CD1c-positive myeloid dendritic cell (primary cell): ENCODE data around the gene RANBP17.
A peak's percentile ranks its signal among the peaks of the same experiment; 100 is the strongest.
"Not testable (repeated sequence)": the region's sequence is repeated elsewhere in the genome, so short reads cannot be mapped to it uniquely, and the experiment has no call there.

ENCODE experiments used
- DNase-seq: peaks from one replicate; pipeline ENCODE4 v3.0.0-alpha.2; 2016; ENCODE audit errors: extremely low spot score

Gene RANBP17

GRCh38 chr5:170941788-170942187 lies 80.0 kb downstream of the RANBP17 start:
- DNase-seq = no peak

DNA sequence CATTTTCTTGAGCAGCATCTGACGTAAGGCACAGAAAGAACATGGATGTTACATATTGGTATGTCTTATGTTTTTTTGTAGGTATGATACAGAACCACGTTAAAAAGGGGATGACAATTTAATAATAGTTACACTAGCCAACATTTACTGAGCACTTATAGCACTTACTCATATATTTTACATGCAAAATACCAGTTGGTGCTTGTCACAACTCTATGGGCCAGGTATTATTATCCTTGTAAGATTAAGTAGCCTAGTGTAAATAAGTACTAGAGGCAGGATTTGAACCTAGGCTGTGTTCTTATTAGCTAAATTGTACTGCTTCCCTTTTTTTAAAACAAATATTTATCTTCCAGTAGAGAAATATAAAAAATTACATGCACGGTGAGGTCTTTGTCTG lies 83.5 kb downstream of the RANBP17 start:
- DNase-seq = no peak

DNA sequence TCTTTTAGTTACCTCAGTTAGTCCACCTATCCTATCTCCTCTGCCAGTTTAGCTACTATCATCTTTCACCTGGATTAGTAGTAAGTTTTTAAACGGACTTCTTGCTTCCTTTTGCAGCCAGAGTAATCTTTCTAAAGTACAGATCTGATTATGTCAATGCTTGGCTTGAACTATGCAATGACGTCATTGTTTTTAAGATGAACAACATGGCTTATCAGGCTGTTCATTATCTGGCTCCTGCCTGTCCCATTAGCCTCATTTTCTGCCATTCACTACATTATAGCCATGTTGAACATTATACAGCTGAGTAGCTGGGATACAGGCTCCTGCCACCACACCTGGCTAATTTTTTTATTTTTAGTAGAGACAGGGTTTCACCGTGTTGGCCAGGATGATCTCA lies 98.7 kb downstream of the RANBP17 start:
- DNase-seq = no peak

- no peak for DNase-seq
Measured at GRCh38 chr5:170963521-170963920, 101.7 kb downstream of the RANBP17 start.

- DNase-seq = no peak
Measured at GRCh38 chr5:170974461-170974860, 112.6 kb downstream of the RANBP17 start.

DNA sequence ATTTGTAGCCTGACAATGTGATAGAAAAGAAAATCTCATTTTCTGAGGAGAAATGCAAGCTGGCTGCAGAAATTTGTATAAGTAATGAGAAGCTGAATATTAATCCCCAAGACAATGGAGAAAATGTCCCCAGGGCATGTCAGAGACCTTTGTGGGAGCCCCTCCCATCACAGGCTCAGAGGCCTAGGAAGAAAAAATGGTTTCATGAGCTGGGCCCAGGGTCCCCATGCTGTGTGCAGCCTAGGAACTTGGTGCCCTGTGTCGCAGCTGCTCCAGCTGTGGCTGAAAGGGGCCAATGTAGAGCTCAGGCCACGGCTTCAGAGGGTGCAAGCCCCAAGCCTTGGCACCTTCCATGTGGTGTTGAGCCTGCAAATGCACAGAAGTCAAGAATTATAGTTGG lies 118.4 kb downstream of the RANBP17 start:
- DNase-seq = not testable (repeated sequence)

- DNase-seq = no peak
Measured at GRCh38 chr5:170985486-170985885, 123.7 kb downstream of the RANBP17 start.

GRCh38 chr5:170986598-170986997 lies 124.8 kb downstream of the RANBP17 start:
- no peak for DNase-seq

DNA sequence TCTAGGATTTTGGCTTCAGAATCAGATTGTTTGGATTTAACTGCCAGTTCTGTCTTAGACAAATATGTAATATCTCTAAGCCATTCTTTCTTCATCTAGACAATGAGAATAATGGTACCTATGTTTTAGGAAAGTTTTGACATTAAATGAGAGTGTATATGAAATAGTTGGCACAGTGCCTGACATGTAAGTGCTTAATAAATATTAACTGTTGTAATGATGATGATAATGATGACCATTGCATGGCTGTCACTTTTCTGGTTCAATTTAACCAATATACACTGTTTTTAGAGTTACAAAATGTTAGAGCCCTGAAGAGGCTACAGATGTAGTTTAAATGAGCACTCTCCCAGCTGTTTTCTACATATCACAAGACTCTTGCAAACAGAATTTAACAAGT lies 131.7 kb downstream of the RANBP17 start:
- DNase-seq = no peak

DNA sequence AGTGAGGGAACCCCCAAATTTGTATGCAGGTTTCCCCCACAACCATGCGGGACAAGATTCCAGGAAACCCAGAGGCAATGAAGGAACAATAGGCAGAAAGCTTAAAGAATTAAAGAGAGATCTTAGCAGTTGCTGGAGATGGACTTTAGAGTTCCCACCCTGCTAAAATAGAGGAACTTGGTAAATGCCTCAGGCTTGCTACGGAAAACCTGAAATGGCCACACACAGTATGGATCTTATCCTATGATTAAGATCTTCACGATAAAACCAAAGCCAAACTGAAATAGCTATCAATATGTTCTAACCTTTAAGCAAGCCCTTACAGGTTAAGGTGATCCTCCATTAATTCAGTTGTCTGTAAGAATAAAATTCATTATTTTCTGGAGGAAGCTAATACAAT lies 148.3 kb downstream of the RANBP17 start:
- no peak for DNase-seq

DNA sequence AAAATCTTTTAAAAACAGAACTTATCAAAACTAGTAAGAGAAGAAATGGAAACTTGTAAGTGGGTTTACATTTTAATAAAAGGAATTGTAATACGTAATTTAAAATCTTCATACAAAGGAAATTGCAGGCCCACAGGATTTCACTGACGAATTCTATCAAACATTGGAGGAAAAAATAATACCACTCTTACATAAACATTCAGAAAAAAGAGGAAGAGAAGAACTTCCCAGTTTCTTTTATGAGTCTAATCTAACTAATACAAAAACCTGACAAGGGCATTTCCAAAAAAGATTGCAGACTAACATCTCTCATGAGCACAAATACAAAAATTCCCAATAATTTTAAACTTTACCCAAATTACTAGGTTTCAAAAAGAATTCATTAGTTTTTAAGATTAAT lies 149.0 kb downstream of the RANBP17 start:
- peak; percentile 32 for DNase-seq

DNA sequence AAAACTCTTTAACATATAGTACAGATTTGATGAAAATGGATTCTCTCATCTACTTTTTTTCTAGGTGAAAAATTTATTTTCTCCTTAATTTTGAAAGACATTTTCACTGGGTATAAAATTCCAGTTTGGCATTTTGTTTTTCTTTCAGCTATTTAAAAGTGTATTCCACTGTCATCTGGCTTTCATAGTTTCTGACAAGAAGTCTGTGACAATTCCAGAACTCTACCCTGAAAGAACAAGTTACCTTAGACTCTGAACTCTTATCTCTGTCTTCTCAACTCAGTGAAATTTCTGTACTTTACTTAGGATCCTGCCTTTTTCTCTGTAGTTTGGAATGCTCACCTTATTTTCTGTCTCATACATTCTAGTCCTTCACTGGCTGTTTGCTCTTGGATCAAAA lies 161.7 kb downstream of the RANBP17 start:
- no peak for DNase-seq

DNA sequence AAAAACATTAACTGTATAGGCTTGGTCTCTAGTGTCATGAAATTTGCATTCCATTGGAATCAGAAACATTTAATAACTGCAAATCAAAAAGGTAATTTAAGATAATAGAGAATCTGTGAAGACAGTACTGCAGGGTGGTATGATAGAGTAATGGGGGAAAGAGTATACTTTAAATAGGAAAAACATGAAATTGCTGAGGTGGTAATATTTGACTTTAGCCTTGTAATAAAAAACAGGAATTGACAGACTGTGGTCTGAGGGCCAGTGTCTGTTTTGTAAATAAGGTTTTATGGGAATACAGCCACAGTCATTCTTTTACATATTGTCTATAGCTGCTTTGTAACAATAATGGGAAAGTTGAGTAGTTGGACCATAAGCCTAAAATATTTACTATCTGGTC lies 162.3 kb downstream of the RANBP17 start:
- no peak for DNase-seq

GRCh38 chr5:171029401-171029800 lies 167.6 kb downstream of the RANBP17 start:
- no peak for DNase-seq

DNA sequence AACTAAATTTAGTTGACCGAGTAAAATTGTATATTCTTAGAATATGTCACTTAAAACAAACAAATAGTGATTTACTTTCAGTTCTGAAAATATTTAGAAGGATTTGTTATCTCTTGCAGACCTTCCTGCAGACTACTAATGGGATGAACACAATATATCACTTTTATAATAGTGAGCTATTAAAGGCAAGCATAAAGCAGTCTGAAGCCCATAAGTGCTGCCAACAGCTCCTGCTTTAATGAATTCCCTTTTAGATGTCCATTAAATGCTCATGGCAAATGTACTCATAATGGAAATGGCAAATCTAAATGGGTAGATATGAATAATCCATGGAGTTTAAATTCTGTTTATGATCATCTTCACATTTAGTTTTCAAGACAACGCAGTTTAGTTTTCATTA lies 170.2 kb downstream of the RANBP17 start:
- DNase-seq = no peak

DNA sequence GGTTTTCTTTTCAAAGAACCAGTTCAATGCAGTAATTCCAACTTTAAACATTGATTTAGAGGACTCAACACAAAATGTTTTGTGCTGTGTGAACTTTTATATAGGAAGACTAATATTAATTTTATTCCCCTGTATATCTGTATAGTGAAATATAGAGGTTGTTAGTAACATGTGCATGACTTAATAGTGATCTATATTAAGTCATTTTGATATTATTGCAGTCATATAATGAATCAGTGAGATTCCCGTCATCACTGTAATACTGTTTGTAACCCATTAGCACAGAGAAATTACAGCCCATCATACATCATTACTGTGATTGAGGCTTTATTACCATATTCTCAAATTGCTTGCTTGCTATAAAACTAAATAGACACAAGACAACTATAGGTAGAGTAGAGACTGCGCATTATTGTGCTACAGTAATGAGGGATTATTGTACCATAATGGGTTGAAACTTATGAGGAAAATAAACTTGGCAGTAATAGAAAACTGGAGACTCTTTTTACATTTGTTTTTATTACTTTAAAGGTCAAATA lies 170.7 kb downstream of the RANBP17 start:
- DNase-seq = no peak

DNA sequence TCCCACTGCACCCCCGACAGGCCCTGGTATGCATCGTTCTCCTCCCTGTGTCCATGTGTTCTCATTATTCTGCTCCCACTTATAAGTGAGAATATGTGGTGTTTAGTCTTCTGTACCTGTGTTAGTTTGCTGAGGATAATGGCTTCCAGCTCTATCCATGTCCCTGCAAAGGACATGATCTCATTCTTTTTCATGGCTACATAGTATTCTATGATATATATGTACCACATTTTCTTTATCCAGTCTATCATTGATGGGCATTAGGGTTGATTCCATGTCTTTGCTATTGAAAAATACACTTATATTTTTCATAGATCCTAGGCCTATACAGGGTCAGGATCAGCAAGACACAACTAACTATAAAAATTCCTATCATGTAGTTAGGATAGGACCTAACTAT lies 180.1 kb downstream of the RANBP17 start:
- not testable (repeated sequence) for DNase-seq

DNA sequence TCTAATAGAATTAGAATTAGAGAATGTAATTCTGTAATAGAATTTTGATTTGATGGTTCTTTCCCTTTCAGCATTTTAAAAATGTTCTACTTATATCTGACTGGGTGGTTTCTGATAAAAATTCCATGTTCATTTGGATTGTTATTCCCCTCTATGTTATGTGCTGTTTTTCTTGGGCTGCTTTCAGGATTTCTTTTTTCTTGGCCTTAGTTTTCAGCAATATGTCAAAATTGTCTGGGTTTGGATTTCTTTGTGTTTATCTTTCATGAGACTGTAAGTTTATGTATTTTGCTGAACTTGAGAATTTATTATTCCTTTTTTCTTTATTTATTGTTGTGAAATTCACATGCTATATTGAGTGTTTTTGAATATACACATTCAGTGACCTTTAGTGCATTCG lies 189.1 kb downstream of the RANBP17 start:
- DNase-seq = no peak

DNA sequence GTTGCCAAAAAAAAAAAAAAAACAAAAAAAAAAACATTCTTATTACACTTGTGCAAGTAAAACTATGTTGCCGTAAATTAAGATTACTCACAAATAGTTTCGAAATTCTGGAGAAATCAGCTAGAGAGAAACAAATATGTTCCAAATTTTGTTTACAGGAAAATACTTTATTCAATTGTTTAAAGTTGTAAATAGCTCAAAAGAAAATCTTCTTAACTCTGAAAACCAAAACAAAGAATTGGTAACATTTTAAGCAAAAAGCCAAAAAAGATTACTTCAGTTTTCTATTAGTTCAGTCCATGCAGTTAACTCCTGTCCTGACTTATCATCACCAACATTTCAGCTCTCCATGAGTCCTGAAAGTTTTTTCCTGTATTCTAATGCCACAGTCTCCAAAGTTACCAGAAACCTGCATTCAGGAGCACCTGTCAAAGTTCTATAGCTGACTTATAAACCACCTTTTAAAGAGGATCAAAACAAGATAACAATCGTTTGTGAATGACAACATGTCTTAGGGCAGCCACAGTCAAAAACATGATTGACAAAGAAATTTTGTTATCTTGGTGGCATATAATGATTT lies 194.1 kb downstream of the RANBP17 start:
- no peak for DNase-seq

DNA sequence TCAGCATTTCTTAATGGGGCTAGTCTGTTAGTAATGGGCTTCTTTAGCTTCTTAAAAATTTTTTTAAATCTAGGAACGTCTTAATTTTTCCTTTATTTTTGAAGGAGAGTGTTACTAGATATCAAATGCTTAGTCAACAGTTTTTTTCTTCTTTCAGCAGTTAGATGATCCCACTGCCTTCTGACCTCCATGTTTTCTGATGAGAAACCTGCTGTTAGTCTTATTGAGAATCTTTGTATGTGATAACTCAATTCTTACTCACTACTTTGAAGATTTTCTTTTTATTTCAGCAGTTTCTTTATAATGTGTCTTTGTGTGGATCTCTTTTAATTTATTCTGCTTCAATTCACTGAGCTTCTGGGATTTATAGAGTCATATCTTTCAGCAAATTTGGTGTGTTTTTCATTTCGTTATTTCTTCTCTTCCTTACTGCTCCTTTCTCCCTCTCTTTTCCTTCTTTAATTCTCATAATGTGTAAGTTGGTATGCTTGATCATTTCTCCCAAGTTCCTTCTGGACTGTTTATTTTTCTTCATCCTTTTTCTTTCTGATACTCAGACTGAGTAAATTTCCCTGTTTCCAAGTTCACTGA lies 205.8 kb downstream of the RANBP17 start:
- no peak for DNase-seq

DNA sequence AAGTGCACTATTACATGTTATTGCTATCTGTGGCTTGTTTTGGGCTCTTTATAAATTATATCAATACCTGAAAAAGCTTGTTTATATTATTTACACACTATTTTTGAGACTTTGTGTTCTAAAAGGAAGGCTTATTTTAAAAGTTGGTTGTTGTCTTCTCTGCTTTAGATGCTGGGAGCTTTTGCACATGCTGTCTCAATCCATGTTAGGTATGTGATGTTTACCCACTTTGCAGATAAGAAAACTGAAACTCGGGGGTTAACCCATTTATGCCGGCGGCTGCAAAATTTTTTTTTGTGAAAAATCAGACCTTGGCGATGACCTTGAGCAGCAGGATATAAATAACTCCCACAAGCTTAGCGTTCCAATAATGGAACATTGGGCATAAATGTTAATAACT lies 212.9 kb downstream of the RANBP17 start:
- no peak for DNase-seq

DNA sequence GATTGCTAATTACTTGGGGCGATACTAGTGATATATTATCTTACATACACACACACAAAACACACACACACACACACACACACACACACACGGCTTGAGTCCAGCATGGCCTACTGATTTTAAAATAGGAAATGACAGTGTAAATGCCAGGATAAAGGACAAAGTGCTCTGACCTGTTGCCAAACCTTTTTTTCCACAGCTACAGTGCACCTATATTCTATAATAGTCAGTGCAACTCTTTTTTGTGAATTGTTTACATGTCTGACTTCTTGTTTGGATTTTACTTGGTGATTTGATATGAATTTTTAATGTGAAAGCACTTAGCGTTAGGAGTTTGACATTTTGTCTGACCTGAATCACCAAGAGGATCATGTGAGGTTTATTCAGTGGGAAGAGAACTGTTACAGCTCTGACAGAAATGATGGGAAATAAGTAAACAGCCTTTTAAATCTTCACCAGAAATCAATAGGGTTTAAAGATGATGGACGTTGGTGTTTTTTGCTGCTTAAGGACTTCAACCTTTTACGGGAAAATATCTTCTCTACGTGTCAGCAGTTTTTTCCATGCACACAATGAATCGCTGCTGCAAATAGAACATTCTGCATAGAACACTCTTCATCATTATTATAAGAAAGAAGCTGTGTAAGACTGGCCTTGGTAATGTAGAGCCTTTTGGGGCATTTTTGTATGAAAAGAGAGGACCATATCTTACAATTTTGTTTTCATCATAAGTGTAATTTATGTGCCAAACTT lies 218.5 kb downstream of the RANBP17 start:
- DNase-seq = no peak

GRCh38 chr5:171081319-171081718 lies 219.5 kb downstream of the RANBP17 start:
- no peak for DNase-seq
